GM19035 (cell line): ENCODE data around the gene C16orf74.

Experiments
- ATAC-seq: cut with Tn5 transposase; IDR thresholded peaks from one replicate; pipeline ENCODE4 v1.9.1; 2021; ENCODE audit not compliant: unreplicated experiment

Gene C16orf74

GRCh38 chr16:85750146-85750826 lies 610 bp downstream of the C16orf74 start:
- ATAC-seq = no peak

- ATAC-seq = no peak
These were observed 1.1 kb downstream of the C16orf74 start for GRCh38 chr16:85749771-85750145.

- ATAC-seq = no peak
These were observed 4.3 kb downstream of the C16orf74 start for GRCh38 chr16:85746460-85747215.

- ATAC-seq = no peak
These were observed 11.8 kb downstream of the C16orf74 start for GRCh38 chr16:85738923-85739715.

GRCh38 chr16:85736921-85737320 lies 14.0 kb downstream of the C16orf74 start:
- no peak for ATAC-seq

GRCh38 chr16:85735946-85736345 lies 14.9 kb downstream of the C16orf74 start:
- ATAC-seq = no peak

GRCh38 chr16:85735225-85735635 lies 15.7 kb downstream of the C16orf74 start:
- ATAC-seq = peak; percentile 89

- no peak for ATAC-seq
These were observed 16.4 kb downstream of the C16orf74 start for GRCh38 chr16:85734311-85735017.

GRCh38 chr16:85733839-85734170 lies 17.1 kb downstream of the C16orf74 start:
- ATAC-seq = no peak

- no peak for ATAC-seq
These were observed 17.6 kb downstream of the C16orf74 start for GRCh38 chr16:85733155-85733838.

GRCh38 chr16:85731179-85731578 lies 19.7 kb downstream of the C16orf74 start:
- no peak for ATAC-seq

GRCh38 chr16:85730186-85730465 lies 20.8 kb downstream of the C16orf74 start:
- ATAC-seq = no peak

GRCh38 chr16:85729452-85730185 lies 21.3 kb downstream of the C16orf74 start:
- ATAC-seq = no peak

GRCh38 chr16:85728879-85729278 lies 22.0 kb downstream of the C16orf74 start:
- ATAC-seq = no peak

- ATAC-seq = no peak
These were observed 26.0 kb downstream of the C16orf74 start for GRCh38 chr16:85724936-85725335.

GRCh38 chr16:85724126-85724879 lies 26.6 kb downstream of the C16orf74 start:
- ATAC-seq = no peak

- ATAC-seq = no peak
These were observed 28.6 kb downstream of the C16orf74 start for GRCh38 chr16:85722128-85722893.

- ATAC-seq = no peak
These were observed 30.6 kb downstream of the C16orf74 start for GRCh38 chr16:85720302-85720637.
